K562 (cell line): ENCODE measurements around the gene FOXK2. TPM values are rescaled to one million over a fixed set of nuclear protein-coding genes. Genes with fewer than 3 reads are reported as not detected.

Source experiments
- ATAC-seq: fragments of 200-7000 bp; cut with Tn5 transposase; 3 replicates; pipeline ENCODE4 v1.9.1; 2020; ENCODE audit warnings: moderate library complexity
- BruUV-seq: library from RNA; stranded (reverse); fragments of 400-500 nt; replicated peaks from 2 replicates; lab custom pipeline; 2021; lab: Mats Ljungman, UMichigan
- CTCF ChIA-PET: fragments of 300-600 bp; formaldehyde crosslinking; extraction: SDS; loops from one replicate; lab custom pipeline; 2021; ENCODE audit warnings: low intra/inter-chr PET ratio; lab: Yijun Ruan, JAX
- POLR2A ChIA-PET: fragments of 300-600, 350-650 bp; sonication (Branson Sonifier 250); formaldehyde crosslinking; extraction: SDS; loops from one replicate; lab custom pipeline; 2021; ENCODE audit warnings: antibody characterized with exemption, inconsistent platforms; lab: Yijun Ruan, JAX
- DNase-seq, 4 experiments: peaks; one replicate each; pipeline versions ENCODE4 v3.0.0 to v3.0.0-alpha.2; 2011 to 2018; ENCODE audit warnings: low spot score in 3 of 4, mixed read lengths in 3 of 4; ENCODE audit errors: extremely low read depth in 1 of 4
- FAIRE-seq: peaks from 2 replicates; lab custom pipeline; 2011; peaks lifted over from hg19 to GRCh38; lab: Jason Lieb, UNC
- H2AFZ ChIP-seq: 2 replicates; pipeline ENCODE4 v1.6.0; 2011; ENCODE audit warnings: low read depth, low read length, control low read depth, inconsistent platforms
- H3K27ac ChIP-seq: fragments of 200-600 bp; 3 replicates; pipeline ENCODE4 v1.8.0; 2011; ENCODE audit warnings: low read depth, mild to moderate bottlenecking, control low read depth, inconsistent platforms, low read length, moderate library complexity, mixed read lengths; ENCODE audit errors: extremely low read depth
- H3K27me3 ChIP-seq, 2 experiments: fragments of 300-600 bp in 1 of 2; 2 replicates in 1 of 2; 3 replicates in 1 of 2; pipeline versions ENCODE4 v1.6.0 to v1.8.0; 2011; ENCODE audit warnings: inconsistent platforms in 2 of 2, low read length in 2 of 2, mild to moderate bottlenecking in 1 of 2, mixed read lengths in 1 of 2, moderate library complexity in 1 of 2; ENCODE audit not compliant: control insufficient read depth in 2 of 2, insufficient read depth in 2 of 2
- H3K36me3 ChIP-seq: fragments of 300-600 bp; 3 replicates; pipeline ENCODE4 v1.8.0; 2011; ENCODE audit warnings: mild to moderate bottlenecking, low read length, inconsistent platforms; ENCODE audit not compliant: control insufficient read depth, insufficient read depth
- H3K4me1 ChIP-seq, 2 experiments: fragments of 200-600 bp in 1 of 2; replicated peaks in 1 of 2; 2 replicates in 1 of 2; 3 replicates in 1 of 2; pipeline versions ENCODE4 v1.5.1 to v1.8.0; 2011; ENCODE audit warnings: inconsistent platforms in 2 of 2, low read length in 2 of 2, mild to moderate bottlenecking in 1 of 2, mixed read lengths in 1 of 2, moderate library complexity in 1 of 2; ENCODE audit not compliant: control insufficient read depth in 2 of 2, insufficient read depth in 2 of 2
- H3K4me2 ChIP-seq: 2 replicates; pipeline ENCODE4 v1.6.1; 2011; ENCODE audit warnings: low read length, control low read depth, inconsistent platforms, mixed read lengths; ENCODE audit not compliant: insufficient read depth
- H3K4me3 ChIP-seq: fragments of 200-600 bp; sonication (generic), shearing (Covaris generic); 2 replicates; pipeline ENCODE4 v1.5.1; 2016; ENCODE audit warnings: control low read depth, inconsistent platforms
- H3K79me2 ChIP-seq: fragments of 200-600 bp; 3 replicates; pipeline ENCODE4 v1.8.0; 2011; ENCODE audit warnings: low read length, inconsistent platforms; ENCODE audit not compliant: control insufficient read depth, insufficient read depth
- H3K9ac ChIP-seq, 2 experiments: 2 replicates each; pipeline versions ENCODE4 v1.6.0 to v1.6.1; 2011; ENCODE audit warnings: low read depth in 2 of 2, low read length in 2 of 2, control low read depth in 1 of 2, inconsistent platforms in 1 of 2, mild to moderate bottlenecking in 1 of 2, mixed read lengths in 1 of 2; ENCODE audit not compliant: insufficient read depth in 1 of 2
- H3K9me1 ChIP-seq: one replicate; pipeline ENCODE4 v1.6.0; 2011; ENCODE audit warnings: inconsistent platforms, mild to moderate bottlenecking, low read length, moderate library complexity; ENCODE audit not compliant: control insufficient read depth, insufficient read depth
- H3K9me3 ChIP-seq: replicated peaks from 2 replicates; pipeline ENCODE4 v1.5.1; 2011; ENCODE audit warnings: low read depth, low read length, inconsistent platforms; ENCODE audit not compliant: control insufficient read depth, insufficient read depth
- H4K20me1 ChIP-seq: replicated peaks from 2 replicates; pipeline ENCODE4 v1.6.1; 2011; ENCODE audit warnings: low read length, inconsistent platforms, mixed read lengths; ENCODE audit not compliant: control insufficient read depth, insufficient read depth
- BRF1 ChIP-seq: IDR thresholded peaks from 3 replicates; pipeline ENCODE4 v1.6.1; 2011; ENCODE audit warnings: borderline replicate concordance, mild to moderate bottlenecking; ENCODE audit not compliant: insufficient read length; ENCODE audit errors: extremely low read depth
- CEBPB ChIP-seq: fragments of 450-650 bp; IDR thresholded peaks from 2 replicates; pipeline ENCODE4 v1.6.1; 2016; ENCODE audit warnings: missing genetic modification characterization, missing compliant biosample characterization
- E2F6 ChIP-seq, 2 experiments: IDR thresholded peaks; 2 replicates each; pipeline ENCODE4 v1.6.1; 2011; ENCODE audit warnings: borderline replicate concordance in 1 of 2, control low read depth in 1 of 2, low read depth in 1 of 2, low read length in 1 of 2, mild to moderate bottlenecking in 1 of 2, mixed read lengths in 1 of 2, moderate library complexity in 1 of 2; ENCODE audit not compliant: insufficient read depth in 1 of 2, insufficient read length in 1 of 2, poor library complexity in 1 of 2, severe bottlenecking in 1 of 2; ENCODE audit errors: extremely low read depth in 1 of 2
- ELK1 ChIP-seq: sonication (generic); formaldehyde crosslinking; IDR thresholded peaks from 2 replicates; pipeline ENCODE4 v1.8.1; 2022; ENCODE audit warnings: missing genetic modification reagents
- L3MBTL2 ChIP-seq: fragments of 450-650 bp; IDR thresholded peaks from 2 replicates; pipeline ENCODE4 v1.6.1; 2016; ENCODE audit warnings: mild to moderate bottlenecking, moderate library complexity
- WGBS: fragments of 100-300 bp; shearing (Covaris generic); methylation state at CpG from one replicate; pipeline ENCODE4 v1.1.6; 2016; ENCODE audit warnings: low coverage, mixed read lengths; ENCODE audit not compliant: insufficient coverage; ENCODE audit errors: missing lambda C conversion rate; 5-methylcytosine and 5-hydroxymethylcytosine counted together
- in situ Hi-C: fragments of 300-500 bp; cut with MboI; formaldehyde crosslinking; loops from 4 replicates; pipeline ENCODE4 v1.15.0; 2018; ENCODE audit warnings: inconsistent platforms, mixed read lengths
- intact Hi-C: fragments of 100-400 bp; cut with micrococcal nuclease; formaldehyde crosslinking; loops from 2 replicates; pipeline ENCODE4 v1.14.2; 2022
- polyA plus RNA-seq, 8 experiments: library from polyadenylated mRNA; depleted of rRNA in 4 of 8; stranded (reverse) in 5 of 8; unstranded in 3 of 8; fragments of >200 nt; fragmentation: Nextera tagmentation in 2 of 8; fragmentation: Illumina TruSeq in 1 of 8; extraction: Ambion mirVana in 2 of 8; extraction: Trizol in 1 of 8; gene quantifications; 2 replicates each; pipeline versions ENCODE4 v1.2.1 to v1.2.3, GENCODE V29; 2011 to 2014; ENCODE audit warnings: inconsistent platforms in 1 of 8, missing spikeins in 1 of 8
- total RNA-seq, 7 experiments: library from RNA; depleted of rRNA in 6 of 7; stranded (reverse); fragments of >200 nt in 6 of 7; fragmentation: Illumina TruSeq in 2 of 7; extraction: Trizol in 2 of 7; gene quantifications; 2 replicates each; pipeline versions ENCODE4 v1.2.1 to v1.2.3, GENCODE V29; 2011 to 2021; ENCODE audit warnings: low replicate concordance in 1 of 7

Gene FOXK2
- total and polyA plus RNA-seq, 9 of the 15 experiments (the other 6 are each of a cell fraction or from before 2014, with no cell fraction given), result 3.0 to 86.0 (median 44.1) TPM

GRCh38 chr17:82503728-82504308 is 15.7 kb upstream of the FOXK2 start:
- peak overlapping the region in 1 of 2 experiments; percentile 61; a peak in 1 of 4 replicates for H3K9ac ChIP-seq

More at GRCh38 chr17:82503728-82504308, 15.7 kb upstream of the FOXK2 start:
- ATAC-seq, result no peak
- in situ Hi-C loops, result no loop called here
- H3K27me3 ChIP-seq, result no peaks in the 10 kb centered on the region
- H2AFZ ChIP-seq, result peak overlapping the region; percentile 24; the same call in 1 of the 2 replicates
- no peak for FAIRE-seq
- no peak overlapping the region for H3K4me2 ChIP-seq
- no peaks in the 10 kb centered on the region for H4K20me1 ChIP-seq
- no peak overlapping the region for H3K4me3 ChIP-seq
- intact Hi-C loops, result no loop called here
- no TSS peak for BruUV-seq
- peaks cover 0 to 10% of the 10 kb centered on the region in 2 experiments; a peak in 3 of 5 replicates for H3K4me1 ChIP-seq
- no peaks in the 10 kb centered on the region; the same call in 2 of the 3 replicates for H3K36me3 ChIP-seq
- no peak for DNase-seq
- H3K79me2 ChIP-seq, result no peaks in the 10 kb centered on the region
- 0 out of 2 replicates have a peak, but pooled peaks have one; percentile 21 for TF ChIP-seq L3MBTL2
- TF ChIP-seq ELK1, result no peak
- no peak for TF ChIP-seq BRF1
- TF ChIP-seq E2F6 (IDR thresholded peaks at IDR 0.05; ENCODE audit: borderline replicate concordance in 1 of 2, extremely low read depth in 1 of 2, insufficient read depth in 1 of 2, insufficient read length in 1 of 2, low read depth in 1 of 2, low read length in 1 of 2, poor library complexity in 1 of 2, severe bottlenecking in 1 of 2), result peak in 1 of 2 experiments; percentile 31
- TF ChIP-seq CEBPB (tag), result no peak
- TF ChIP-seq, all 486 proteins: peak for 2
- ChIA-PET CTCF (no interaction called here), POLR2A (interaction anchor here (0.7 to 2.0 kb wide), 6 partner anchors 10 to 40 kb away, joined by 3 to 12 read pairs (median 4); partner anchors contain the start of gene FOXK2)
- H3K9me3 ChIP-seq, result no peaks in the 10 kb centered on the region
- no peaks in the 10 kb centered on the region for H3K9me1 ChIP-seq
- no peak overlapping the region for H3K27ac ChIP-seq
- WGBS, result 51% methylated on average over 18 of the region's 21 CpGs
